ENCODE results near the gene MTMR2. TPM values are rescaled to one million over a fixed set of nuclear protein-coding genes. Genes with fewer than 3 reads are reported as not detected.

MTMR2 gene
- total and polyA plus RNA-seq, 3 donors from 2014 or later: 49.9 to 70.7 (median 55.5) TPM

DNA sequence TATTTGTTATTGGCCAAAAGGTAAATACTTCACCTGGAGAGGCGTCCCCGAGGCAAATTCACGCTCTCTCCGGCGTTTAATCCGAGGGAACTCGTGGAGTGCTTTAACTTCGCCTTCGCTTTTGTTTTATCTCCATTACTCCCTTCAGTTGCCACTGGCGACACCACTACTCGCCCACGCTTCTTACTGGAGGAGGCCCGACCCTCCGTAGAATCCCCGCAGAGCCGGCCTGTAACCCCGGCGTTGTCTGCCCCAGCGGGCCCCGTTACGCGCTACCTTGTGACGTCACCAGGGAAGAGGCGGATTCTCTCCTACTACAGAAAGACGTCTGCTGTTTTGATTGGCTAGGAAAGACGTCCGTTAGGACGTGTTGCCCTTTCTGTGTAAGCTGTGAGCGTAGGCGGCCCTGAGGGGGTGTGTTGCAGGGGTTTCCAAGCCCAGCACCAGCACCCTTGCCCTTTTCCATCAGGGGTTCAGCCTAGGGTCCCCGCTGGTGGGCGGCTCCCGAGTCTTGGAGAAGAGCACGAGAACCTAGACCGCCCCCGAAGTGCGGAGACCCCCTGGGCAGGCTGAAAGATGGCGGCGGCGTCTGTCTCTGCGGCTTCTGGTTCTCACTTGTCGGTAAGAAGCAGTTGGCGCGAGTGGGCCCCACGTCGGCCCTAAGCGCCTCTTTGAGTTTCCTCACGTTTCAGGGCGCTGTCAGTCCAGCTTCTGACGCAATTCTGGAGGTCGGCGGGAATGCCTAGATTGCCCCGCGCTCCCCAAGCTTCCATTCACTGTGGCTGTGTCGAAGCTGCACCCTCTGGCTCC is 133.6 kb downstream of the MTMR2 start, which contains the start of gene CEP57:
Gene CEP57 (plus strand): TSS at position 376 of the 810 bp plus-strand sequence. CDS start 201 bp downstream, at position 577.
- H3K9me3 ChIP-seq: no peaks in the 10 kb centered on the region
- WGBS, 2 donors: 0 to 1% methylated on average over 30 to 55 of the region's 55 CpGs
- H3K36me3 ChIP-seq (ENCODE audit: low read depth, missing control alignments): no peaks in the 10 kb centered on the region
- H3K4me1 ChIP-seq: peaks cover 13% of the 10 kb centered on the region
- intact Hi-C loops (cut with DNase I; ENCODE audit: low total_unique reads): no loop called here
- TF ChIP-seq POLR2A (IDR thresholded peaks at IDR 0.05) (peak; percentile 63), CTCF (IDR thresholded peaks at IDR 0.05) (peak in 1 of 3 experiments; percentile 2)
- no peaks in the 10 kb centered on the region for H3K27me3 ChIP-seq
- peak; percentile 99 for DNase-seq
- peak within 1 kb of the TSS; percentile 87 for H3K4me3 ChIP-seq
- peak within 1 kb of the TSS; percentile 99 to 100 for H3K27ac ChIP-seq

DNA sequence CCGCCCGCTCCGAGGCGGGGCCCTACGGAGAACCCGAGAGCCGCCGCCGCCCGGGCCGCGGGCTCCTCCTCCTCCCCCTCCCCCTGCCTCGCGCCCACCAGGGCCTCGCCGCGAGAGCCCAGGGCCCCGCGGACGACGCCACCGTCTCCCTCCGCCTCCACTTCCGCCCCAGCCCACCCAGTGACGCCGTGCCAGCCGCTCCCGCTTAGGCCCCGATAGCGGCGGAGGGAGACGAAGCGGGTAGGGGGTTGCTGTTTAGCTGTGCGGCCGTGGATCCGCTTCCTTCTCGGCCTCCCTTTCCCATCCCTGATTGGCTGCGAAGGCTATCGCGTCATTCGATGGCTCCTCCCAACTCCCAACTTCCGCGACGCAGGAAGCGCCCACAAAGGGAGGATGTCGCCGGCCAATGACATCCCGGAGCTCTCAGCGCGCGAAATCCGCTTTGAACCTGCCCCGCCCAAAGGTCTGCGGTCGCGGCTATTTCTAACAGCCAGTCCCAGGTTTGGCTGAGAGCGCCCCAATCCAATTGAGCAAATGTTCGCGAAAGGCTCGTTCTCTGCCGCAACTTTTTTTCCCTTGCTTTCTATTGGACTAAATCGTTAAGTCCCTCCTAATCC is 134.3 kb downstream of the MTMR2 start, which contains the start of gene FAM76B:
Gene FAM76B (minus strand): TSS at position 277 of the 617 bp plus-strand sequence. CDS start 304 bp downstream, outside the sequence.
- DNase-seq: peak; percentile 99
- TF ChIP-seq CTCF (IDR thresholded peaks at IDR 0.05): no peak
- TF ChIP-seq POLR2A (IDR thresholded peaks at IDR 0.05): peak; percentile 22
- peak within 1 kb of the TSS; percentile 99 to 100 for H3K27ac ChIP-seq
- H3K4me3 ChIP-seq: peak within 1 kb of the TSS; percentile 87
- H3K9me3 ChIP-seq: no peaks in the 10 kb centered on the region
- WGBS, 2 donors: 0% methylated on average over 21 to 61 of the region's 62 CpGs
- H3K4me1 ChIP-seq: peaks cover 13% of the 10 kb centered on the region
- intact Hi-C loops (cut with DNase I; ENCODE audit: low total_unique reads): no loop called here
- H3K36me3 ChIP-seq (ENCODE audit: low read depth, missing control alignments): no peaks in the 10 kb centered on the region
- no peaks in the 10 kb centered on the region for H3K27me3 ChIP-seq

DNA sequence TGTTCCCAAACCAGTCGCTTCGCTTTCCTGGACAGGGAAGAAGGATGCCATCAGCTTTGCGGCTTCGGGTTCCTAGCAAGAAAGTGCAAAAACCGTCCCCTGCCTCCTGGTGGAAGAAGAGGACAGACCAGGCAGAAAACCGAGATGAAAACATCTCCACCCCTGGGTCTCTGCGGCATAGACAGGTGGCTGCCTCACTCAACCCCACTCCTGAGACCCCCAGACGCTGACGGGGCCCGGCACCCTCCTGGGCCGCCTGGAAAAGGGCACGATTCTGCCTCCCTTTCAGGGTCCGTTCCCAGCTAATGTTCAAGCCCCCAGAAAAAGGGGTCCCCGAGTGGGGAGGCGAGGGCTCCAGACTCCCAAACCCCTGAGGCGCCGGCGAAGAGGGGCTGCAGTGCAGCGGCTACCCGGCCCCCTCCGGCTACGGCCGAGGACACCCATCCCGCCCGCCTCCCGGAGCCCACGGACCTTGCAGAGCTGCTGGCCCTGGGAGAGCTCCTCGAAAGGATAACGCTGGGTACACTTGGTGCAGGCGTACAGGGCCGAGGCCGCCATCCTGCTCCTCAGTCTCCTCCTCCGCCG is 134.9 kb downstream of the MTMR2 start:
- 0% methylated on average over 15 to 32 of the region's 34 CpGs for WGBS, 2 donors
- Histone ChIP-seq H3K36me3 (ENCODE audit: low read depth, missing control alignments) (no peaks in the 10 kb centered on the region), H3K9me3 (no peaks in the 10 kb centered on the region), H3K27ac (peak overlapping the region; percentile 99 to 100), H3K4me3 (peak overlapping the region; percentile 87), H3K4me1 (peaks cover 13% of the 10 kb centered on the region), H3K27me3 (no peaks in the 10 kb centered on the region)
- intact Hi-C loops (cut with DNase I; ENCODE audit: low total_unique reads): no loop called here
- DNase-seq: peak; percentile 52
- peak in 1 of 3 experiments; percentile 36 for TF ChIP-seq CTCF (IDR thresholded peaks at IDR 0.05)
- TF ChIP-seq POLR2A (IDR thresholded peaks at IDR 0.05): no peak

Small RNA genes lying within 50 kb of the gene (small RNA-seq; reads per million reads assigned to genes)
- 0 reads per million in 2 donors for gene RNA5SP345

Other genes with a start within 250 kb of the MTMR2 start
- 100 to 1,000 TPM in 1 of 2 donors, 10 to 100 TPM in 1; 81.0 to 122 TPM for gene FAM76B, start 134.3 kb downstream of the MTMR2 start, total RNA-seq
- gene FAM76B, start 134.3 kb downstream of the MTMR2 start, polyA plus RNA-seq (ENCODE audit: insufficient read depth, low read depth, low replicate concordance): 53.7 TPM
- 10 to 100 TPM; 56.8 to 69.3 TPM for gene CEP57, start 133.6 kb downstream of the MTMR2 start, total RNA-seq
- 52.5 TPM for gene CEP57, start 133.6 kb downstream of the MTMR2 start, polyA plus RNA-seq (ENCODE audit: insufficient read depth, low read depth, low replicate concordance)